HEK293 (cell line): ENCODE results near the gene IGFL1.
"Not testable (repeated sequence)": the region's sequence is repeated elsewhere in the genome, so short reads cannot be mapped to it uniquely, and the experiment has no call there.

Experiments
- CTCF ChIA-PET: fragments of 350-600 bp; formaldehyde crosslinking; extraction: SDS; loops from one replicate; lab custom pipeline; 2021; ENCODE audit warnings: antibody characterized with exemption; lab: Yijun Ruan, JAX
- POLR2A ChIA-PET: fragments of 300-600 bp; formaldehyde crosslinking; extraction: SDS; loops from one replicate; lab custom pipeline; 2020; ENCODE audit warnings: antibody characterized with exemption, inconsistent platforms; lab: Yijun Ruan, JAX
- H3K27ac ChIP-seq: fragments of 200-500 bp; sonication (Bioruptor generic); 2 replicates; pipeline ENCODE4 v1.5.1; 2014; ENCODE audit warnings: low read depth, low read length, control low read depth, inconsistent platforms; ENCODE audit errors: extremely low read depth
- H3K36me3 ChIP-seq, 2 experiments: fragments of 200-500 bp in 1 of 2; sonication (Bioruptor generic) in 1 of 2; 1 replicate in 1 of 2; 2 replicates in 1 of 2; pipeline ENCODE4 v1.5.1; 2014 to 2017; ENCODE audit warnings: inconsistent platforms in 2 of 2, low read length in 2 of 2; ENCODE audit not compliant: control insufficient read depth in 2 of 2, insufficient read depth in 1 of 2
- H3K4me1 ChIP-seq: fragments of 200-500 bp; sonication (Bioruptor generic); 2 replicates; pipeline ENCODE4 v1.5.1; 2014; ENCODE audit warnings: mild to moderate bottlenecking, low read length, inconsistent platforms; ENCODE audit not compliant: control insufficient read depth, insufficient read depth
- H3K4me3 ChIP-seq: 2 replicates; pipeline ENCODE4 v1.5.1; 2011; ENCODE audit warnings: low read depth, mild to moderate bottlenecking, control low read depth, low read length, moderate library complexity
- H3K9me3 ChIP-seq: fragments of 200-500 bp; sonication (Bioruptor generic); 2 replicates; pipeline ENCODE4 v1.5.1; 2014; ENCODE audit warnings: low read depth, low read length, inconsistent platforms; ENCODE audit not compliant: control insufficient read depth, insufficient read depth
- BCL11A ChIP-seq: fragments of 450-650 bp; formaldehyde crosslinking; IDR thresholded peaks from 2 replicates; pipeline ENCODE4 v1.5.1; 2016; ENCODE audit warnings: low read depth, missing biosample characterization, missing genetic modification characterization
- HOXC10 ChIP-seq: sonication (generic); formaldehyde crosslinking; IDR thresholded peaks from 2 replicates; pipeline ENCODE4 v1.8.1; 2023; ENCODE audit warnings: mild to moderate bottlenecking, missing genetic modification reagents
- KLF7 ChIP-seq: fragments of 450-650 bp; formaldehyde crosslinking; IDR thresholded peaks from 2 replicates; pipeline ENCODE4 v1.5.1; 2016; ENCODE audit warnings: missing biosample characterization, missing genetic modification characterization, borderline replicate concordance
- PRDM2 ChIP-seq: fragments of 450-650 bp; formaldehyde crosslinking; IDR thresholded peaks from 2 replicates; pipeline ENCODE4 v1.5.1; 2016; ENCODE audit warnings: missing biosample characterization, missing genetic modification characterization, borderline replicate concordance
- SP7 ChIP-seq: fragments of 450-650 bp; formaldehyde crosslinking; IDR thresholded peaks from 2 replicates; pipeline ENCODE4 v1.5.1; 2016; ENCODE audit warnings: missing biosample characterization, missing genetic modification characterization
- WT1 ChIP-seq: fragments of 450-650 bp; formaldehyde crosslinking; IDR thresholded peaks from 2 replicates; pipeline ENCODE4 v1.5.1; 2016; ENCODE audit warnings: missing biosample characterization, missing genetic modification characterization
- ZIC2 ChIP-seq: fragments of 450-650 bp; formaldehyde crosslinking; IDR thresholded peaks from 2 replicates; pipeline ENCODE4 v1.5.1; 2016; ENCODE audit warnings: missing biosample characterization, missing genetic modification characterization
- ZNF138 ChIP-seq: fragments of 450-650 bp; formaldehyde crosslinking; IDR thresholded peaks from 2 replicates; pipeline ENCODE4 v1.5.1; 2016; ENCODE audit warnings: missing biosample characterization, missing genetic modification characterization, borderline replicate concordance
- ZNF146 ChIP-seq: fragments of 450-650 bp; formaldehyde crosslinking; IDR thresholded peaks from 2 replicates; pipeline ENCODE4 v1.5.1; 2016; ENCODE audit warnings: missing biosample characterization, missing genetic modification characterization
- ZNF148 ChIP-seq: fragments of 450-650 bp; formaldehyde crosslinking; IDR thresholded peaks from 2 replicates; pipeline ENCODE4 v1.5.0; 2017; ENCODE audit warnings: missing biosample characterization, missing genetic modification characterization, borderline replicate concordance
- ZNF16 ChIP-seq: fragments of 450-650 bp; formaldehyde crosslinking; IDR thresholded peaks from 2 replicates; pipeline ENCODE4 v1.5.1; 2016; ENCODE audit warnings: low read depth, missing biosample characterization, missing genetic modification characterization
- ZNF24 ChIP-seq: fragments of 450-650 bp; formaldehyde crosslinking; IDR thresholded peaks from 2 replicates; pipeline ENCODE4 v1.5.1; 2016; ENCODE audit warnings: missing biosample characterization, missing genetic modification characterization
- ZNF311 ChIP-seq: fragments of 450-650 bp; formaldehyde crosslinking; IDR thresholded peaks from 2 replicates; pipeline ENCODE4 v1.5.1; 2017; ENCODE audit warnings: missing biosample characterization, missing genetic modification characterization, borderline replicate concordance
- ZNF423 ChIP-seq: fragments of 450-650 bp; formaldehyde crosslinking; IDR thresholded peaks from 2 replicates; pipeline ENCODE4 v1.5.1; 2016; ENCODE audit warnings: missing biosample characterization, missing genetic modification characterization
- ZNF488 ChIP-seq: fragments of 450-650 bp; formaldehyde crosslinking; IDR thresholded peaks from 2 replicates; pipeline ENCODE4 v1.5.1; 2016; ENCODE audit warnings: missing biosample characterization, missing genetic modification characterization
- ZNF704 ChIP-seq: fragments of 450-650 bp; formaldehyde crosslinking; IDR thresholded peaks from 2 replicates; pipeline ENCODE4 v1.5.1; 2016; ENCODE audit warnings: missing biosample characterization, missing genetic modification characterization
- ZNF843 ChIP-seq: fragments of 450-650 bp; formaldehyde crosslinking; IDR thresholded peaks from 2 replicates; pipeline ENCODE4 v1.5.1; 2016; ENCODE audit warnings: missing biosample characterization, missing genetic modification characterization

Gene IGFL1

GRCh38 chr19:46271481-46272197, 42.1 kb downstream of the IGFL1 start:
- no peak overlapping the region for H3K27ac ChIP-seq
- CTCF ChIA-PET: interaction anchor here (1.0 to 1.6 kb wide), 5 partner anchors 9 to 195 kb away, joined by 3 to 11 read pairs (median 6); no protein-coding TSS in a partner anchor

GRCh38 chr19:46273931-46274330, 44.4 kb downstream of the IGFL1 start:
- 0 out of 2 replicates have a peak, but pooled peaks have one; percentile 27 for TF ChIP-seq WT1 (tag by site-specific recombination)
- H3K4me3 ChIP-seq, H3K4me1 ChIP-seq, POLR2A ChIA-PET, H3K27ac ChIP-seq, H3K36me3 ChIP-seq, H3K9me3 ChIP-seq: not testable (repeated sequence)
- CTCF ChIA-PET: interaction anchor here (0.7 kb wide), 1 partner anchor 121 kb away, joined by 3 read pairs; no protein-coding TSS in a partner anchor

More at GRCh38 chr19:46271481-46272197, 42.1 kb downstream of the IGFL1 start:
- Histone ChIP-seq H3K4me1 (no peaks in the 10 kb centered on the region), H3K4me3 (no peak overlapping the region), H3K9me3 (no peaks in the 10 kb centered on the region), H3K36me3 (no peaks in the 10 kb centered on the region)
- POLR2A ChIA-PET: interaction anchor here (0.6 kb wide), 3 partner anchors 10 to 1008 kb away, joined by 3 to 5 read pairs (median 5); no protein-coding TSS in a partner anchor
- no peak for TF ChIP-seq ZNF843 (tag by site-specific recombination)
- no peak for TF ChIP-seq ZNF146 (tag by site-specific recombination)
- TF ChIP-seq ZNF148 (tag by site-specific recombination): no peak

GRCh38 chr19:46279177-46279576, 49.6 kb downstream of the IGFL1 start:
- Histone ChIP-seq H3K4me1 (no peaks in the 10 kb centered on the region), H3K36me3 (no peaks in the 10 kb centered on the region), H3K9me3 (no peaks in the 10 kb centered on the region), H3K27ac (no peak overlapping the region), H3K4me3 (no peak overlapping the region)
- ChIA-PET CTCF (interaction anchor here (0.6 to 7.4 kb wide), 15 partner anchors 9 to 265 kb away, joined by 3 to 75 read pairs (median 10); partner anchors contain the start of gene PPP5C), POLR2A (no interaction called here)
- no peak for TF ChIP-seq ZNF488 (tag by site-specific recombination)
- TF ChIP-seq KLF7 (tag by site-specific recombination): no peak
- TF ChIP-seq PRDM2 (tag by site-specific recombination): no peak
- no peak for TF ChIP-seq SP7
- no peak for TF ChIP-seq ZNF24 (tag by site-specific recombination)
- no peak for TF ChIP-seq ZIC2 (tag by site-specific recombination)
- TF ChIP-seq ZNF16 (tag by site-specific recombination): no peak
- TF ChIP-seq BCL11A (tag by site-specific recombination): no peak
- no peak for TF ChIP-seq ZNF311 (tag by site-specific recombination)
- TF ChIP-seq HOXC10: no peak
- no peak for TF ChIP-seq ZNF138
- no peak for TF ChIP-seq ZNF704 (tag by site-specific recombination)
- no peak for TF ChIP-seq ZNF423
